GM23338 (cell line): ENCODE measurements around the gene GRM5. TPM values are rescaled to one million over a fixed set of nuclear protein-coding genes. Genes with fewer than 3 reads are reported as not detected.

Source experiments
- ATAC-seq: fragments of 200-7000 bp; cut with Tn5 transposase; 3 replicates; pipeline ENCODE4 v1.9.1; 2020
- DNase-seq: peaks from one replicate; pipeline ENCODE4 v3.0.0-alpha.2; 2015; ENCODE audit warnings: low spot score
- H2AFZ ChIP-seq: fragments of 200-600 bp; sonication (generic); 2 replicates; pipeline ENCODE4 v1.8.0; 2016; ENCODE audit warnings: antibody characterized with exemption, mild to moderate bottlenecking, moderate library complexity
- H3F3A ChIP-seq: fragments of 200-600 bp; sonication (generic); replicated peaks from 2 replicates; pipeline ENCODE4 v1.8.0; 2017; ENCODE audit warnings: antibody characterized with exemption, mixed run types, low read depth
- H3K27ac ChIP-seq: fragments of 200-600 bp; sonication (generic); 2 replicates; pipeline ENCODE4 v1.6.1; 2016; ENCODE audit warnings: low read depth
- H3K27me3 ChIP-seq: fragments of 200-600 bp; sonication (generic); 2 replicates; pipeline ENCODE4 v1.8.0; 2016; ENCODE audit warnings: mild to moderate bottlenecking, mixed run types, moderate library complexity; ENCODE audit not compliant: insufficient read depth
- H3K36me3 ChIP-seq: fragments of 200-600 bp; sonication (generic); 2 replicates; pipeline ENCODE4 v1.8.0; 2016; ENCODE audit warnings: mild to moderate bottlenecking; ENCODE audit not compliant: insufficient read depth
- H3K4me1 ChIP-seq: fragments of 200-600 bp; sonication (generic); 2 replicates; pipeline ENCODE4 v1.8.0; 2016; ENCODE audit warnings: mild to moderate bottlenecking, moderate library complexity; ENCODE audit not compliant: insufficient read depth
- H3K4me2 ChIP-seq: fragments of 200-600 bp; sonication (generic); 2 replicates; pipeline ENCODE4 v1.7.1; 2017; ENCODE audit warnings: mixed run types
- H3K4me3 ChIP-seq: fragments of 200-600 bp; sonication (generic); 2 replicates; pipeline ENCODE4 v1.6.1; 2016; ENCODE audit warnings: mixed run types
- H3K79me2 ChIP-seq: fragments of 200-600 bp; sonication (generic); replicated peaks from 2 replicates; pipeline ENCODE4 v1.8.0; 2017; ENCODE audit warnings: mild to moderate bottlenecking; ENCODE audit not compliant: insufficient read depth
- H3K9me2 ChIP-seq: fragments of 200-600 bp; sonication (generic); 2 replicates; pipeline ENCODE4 v1.8.0; 2017; ENCODE audit not compliant: insufficient read depth
- H4K20me1 ChIP-seq: fragments of 200-600 bp; sonication (generic); replicated peaks from 2 replicates; pipeline ENCODE4 v1.8.0; 2017; ENCODE audit warnings: mild to moderate bottlenecking; ENCODE audit not compliant: insufficient read depth
- H3K27ac Mint-ChIP-seq: 2 replicates; pipeline ENCODE4 v1.8.0; 2020; ENCODE audit warnings: inconsistent platforms, mild to moderate bottlenecking, moderate library complexity, mixed read lengths
- H3K27me3 Mint-ChIP-seq: 3 replicates; pipeline ENCODE4 v1.8.0; 2022; ENCODE audit warnings: low read depth, mild to moderate bottlenecking, moderate library complexity, mixed read lengths, inconsistent platforms; ENCODE audit not compliant: insufficient read depth, poor library complexity
- H3K36me3 Mint-ChIP-seq: 3 replicates; pipeline ENCODE4 v1.8.0; 2021; ENCODE audit warnings: low read depth, mild to moderate bottlenecking, inconsistent platforms, moderate library complexity, mixed read lengths
- H3K4me1 Mint-ChIP-seq: 3 replicates; pipeline ENCODE4 v1.8.0; 2020; ENCODE audit warnings: mild to moderate bottlenecking, inconsistent platforms, mixed read lengths
- H3K4me3 Mint-ChIP-seq: 3 replicates; pipeline ENCODE4 v1.8.0; 2021; ENCODE audit warnings: moderate library complexity, mild to moderate bottlenecking, inconsistent platforms, mixed read lengths
- H3K9me3 Mint-ChIP-seq: 3 replicates; pipeline ENCODE4 v1.8.0; 2020; ENCODE audit warnings: moderate library complexity, mild to moderate bottlenecking, inconsistent platforms, mixed read lengths
- CREB1 ChIP-seq: fragments of 250-450 bp; sonication (Bioruptor Pico); IDR thresholded peaks from 2 replicates; pipeline ENCODE4 v1.5.0; 2020; ENCODE audit warnings: low read depth, mild to moderate bottlenecking, moderate library complexity
- EZH2 ChIP-seq: fragments of 200-600 bp; sonication (generic); IDR thresholded peaks from one replicate; pipeline ENCODE4 v1.8.0; 2017; ENCODE audit warnings: antibody characterized with exemption, mild to moderate bottlenecking, low read depth; ENCODE audit not compliant: unreplicated experiment
- EZH2phosphoT487 ChIP-seq: fragments of 200-600 bp; sonication (generic); IDR thresholded peaks from one replicate; pipeline ENCODE4 v1.8.1; 2018; ENCODE audit warnings: antibody characterized with exemption; ENCODE audit not compliant: unreplicated experiment
- JUNB ChIP-seq: IDR thresholded peaks from one replicate; pipeline ENCODE4 v1.6.1; 2016; ENCODE audit warnings: antibody characterized with exemption; ENCODE audit not compliant: unreplicated experiment
- NANOG ChIP-seq: IDR thresholded peaks from 2 replicates; pipeline ENCODE4 v1.6.1; 2016; ENCODE audit warnings: antibody characterized with exemption, borderline replicate concordance
- STAT1 ChIP-seq: IDR thresholded peaks from one replicate; pipeline ENCODE4 v1.6.1; 2016; ENCODE audit warnings: antibody characterized with exemption; ENCODE audit not compliant: unreplicated experiment
- ZNF114 ChIP-seq: fragments of 250-450 bp; sonication (Bioruptor Pico); IDR thresholded peaks from 2 replicates; pipeline ENCODE4 v1.5.0; 2020; ENCODE audit warnings: mild to moderate bottlenecking, moderate library complexity
- ZNF331 ChIP-seq: fragments of 250-450 bp; sonication (Bioruptor Pico); IDR thresholded peaks from 2 replicates; pipeline ENCODE4 v1.5.0; 2020; ENCODE audit warnings: low read depth, mild to moderate bottlenecking, moderate library complexity
- polyA plus RNA-seq: library from polyadenylated mRNA; unstranded; fragments of >200 nt; fragmentation: Nextera tagmentation; extraction: Ambion mirVana; gene quantifications from 2 replicates; pipeline ENCODE4 v1.2.1, GENCODE V29; 2016
- total RNA-seq: library from RNA; depleted of rRNA; stranded (reverse); fragments of >200 nt; shearing (Covaris generic); gene quantifications from 2 replicates; pipeline ENCODE4 v1.2.3, GENCODE V29; 2014
- TF ChIP-seq, protein P1 (sequence below): IDR thresholded peaks from 2 replicates; pipeline ENCODE4 v1.6.1; 2016; ENCODE audit warnings: antibody characterized with exemption
- TF ChIP-seq, protein P2 (sequence below): IDR thresholded peaks from one replicate; pipeline ENCODE4 v1.6.1; 2018; ENCODE audit warnings: antibody characterized with exemption; ENCODE audit not compliant: unreplicated experiment
- TF ChIP-seq, protein P3 (sequence below): fragments of 250-450 bp; sonication (Bioruptor Pico); IDR thresholded peaks from 2 replicates; pipeline ENCODE4 v1.5.0; 2020; ENCODE audit warnings: mild to moderate bottlenecking, moderate library complexity

GRM5 gene
- total and polyA plus RNA-seq, 2 experiments from 2014 or later = 0.23 to 0.45 TPM

DNA sequence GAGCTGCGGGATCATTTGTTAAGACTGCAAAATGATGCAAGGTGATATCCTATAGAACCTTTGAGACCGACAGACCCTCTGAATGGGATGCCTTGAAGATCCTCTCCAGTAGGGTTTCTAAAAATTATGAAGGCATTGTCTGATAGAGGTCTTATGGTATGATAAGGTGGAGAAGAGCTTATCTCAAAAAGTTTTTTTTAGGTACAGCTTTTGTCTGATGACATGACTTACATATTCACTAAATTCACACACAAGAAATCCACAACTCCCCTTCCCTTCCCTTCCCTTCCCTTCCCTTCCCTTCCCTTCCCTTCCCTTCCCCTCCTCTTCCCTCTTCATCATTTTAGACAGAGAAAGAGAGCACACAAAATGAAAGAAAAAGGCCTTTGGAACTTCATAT is 609.8 kb downstream of the GRM5 start (continued):
- TF ChIP-seq JUNB (no peak), EZH2 (no peak), STAT1 (no peak), ZNF331 (no peak), EZH2phosphoT487 (no peak), NANOG (no peak), ZNF114 (CRISPR knock-in tag) (no peak), CREB1 (CRISPR knock-in tag) (no peak)
- TF ChIP-seq, protein P1, sequence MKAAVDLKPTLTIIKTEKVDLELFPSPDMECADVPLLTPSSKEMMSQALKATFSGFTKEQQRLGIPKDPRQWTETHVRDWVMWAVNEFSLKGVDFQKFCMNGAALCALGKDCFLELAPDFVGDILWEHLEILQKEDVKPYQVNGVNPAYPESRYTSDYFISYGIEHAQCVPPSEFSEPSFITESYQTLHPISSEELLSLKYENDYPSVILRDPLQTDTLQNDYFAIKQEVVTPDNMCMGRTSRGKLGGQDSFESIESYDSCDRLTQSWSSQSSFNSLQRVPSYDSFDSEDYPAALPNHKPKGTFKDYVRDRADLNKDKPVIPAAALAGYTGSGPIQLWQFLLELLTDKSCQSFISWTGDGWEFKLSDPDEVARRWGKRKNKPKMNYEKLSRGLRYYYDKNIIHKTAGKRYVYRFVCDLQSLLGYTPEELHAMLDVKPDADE = no peak
- TF ChIP-seq, protein P2, sequence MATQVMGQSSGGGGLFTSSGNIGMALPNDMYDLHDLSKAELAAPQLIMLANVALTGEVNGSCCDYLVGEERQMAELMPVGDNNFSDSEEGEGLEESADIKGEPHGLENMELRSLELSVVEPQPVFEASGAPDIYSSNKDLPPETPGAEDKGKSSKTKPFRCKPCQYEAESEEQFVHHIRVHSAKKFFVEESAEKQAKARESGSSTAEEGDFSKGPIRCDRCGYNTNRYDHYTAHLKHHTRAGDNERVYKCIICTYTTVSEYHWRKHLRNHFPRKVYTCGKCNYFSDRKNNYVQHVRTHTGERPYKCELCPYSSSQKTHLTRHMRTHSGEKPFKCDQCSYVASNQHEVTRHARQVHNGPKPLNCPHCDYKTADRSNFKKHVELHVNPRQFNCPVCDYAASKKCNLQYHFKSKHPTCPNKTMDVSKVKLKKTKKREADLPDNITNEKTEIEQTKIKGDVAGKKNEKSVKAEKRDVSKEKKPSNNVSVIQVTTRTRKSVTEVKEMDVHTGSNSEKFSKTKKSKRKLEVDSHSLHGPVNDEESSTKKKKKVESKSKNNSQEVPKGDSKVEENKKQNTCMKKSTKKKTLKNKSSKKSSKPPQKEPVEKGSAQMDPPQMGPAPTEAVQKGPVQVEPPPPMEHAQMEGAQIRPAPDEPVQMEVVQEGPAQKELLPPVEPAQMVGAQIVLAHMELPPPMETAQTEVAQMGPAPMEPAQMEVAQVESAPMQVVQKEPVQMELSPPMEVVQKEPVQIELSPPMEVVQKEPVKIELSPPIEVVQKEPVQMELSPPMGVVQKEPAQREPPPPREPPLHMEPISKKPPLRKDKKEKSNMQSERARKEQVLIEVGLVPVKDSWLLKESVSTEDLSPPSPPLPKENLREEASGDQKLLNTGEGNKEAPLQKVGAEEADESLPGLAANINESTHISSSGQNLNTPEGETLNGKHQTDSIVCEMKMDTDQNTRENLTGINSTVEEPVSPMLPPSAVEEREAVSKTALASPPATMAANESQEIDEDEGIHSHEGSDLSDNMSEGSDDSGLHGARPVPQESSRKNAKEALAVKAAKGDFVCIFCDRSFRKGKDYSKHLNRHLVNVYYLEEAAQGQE = no peak

DNA sequence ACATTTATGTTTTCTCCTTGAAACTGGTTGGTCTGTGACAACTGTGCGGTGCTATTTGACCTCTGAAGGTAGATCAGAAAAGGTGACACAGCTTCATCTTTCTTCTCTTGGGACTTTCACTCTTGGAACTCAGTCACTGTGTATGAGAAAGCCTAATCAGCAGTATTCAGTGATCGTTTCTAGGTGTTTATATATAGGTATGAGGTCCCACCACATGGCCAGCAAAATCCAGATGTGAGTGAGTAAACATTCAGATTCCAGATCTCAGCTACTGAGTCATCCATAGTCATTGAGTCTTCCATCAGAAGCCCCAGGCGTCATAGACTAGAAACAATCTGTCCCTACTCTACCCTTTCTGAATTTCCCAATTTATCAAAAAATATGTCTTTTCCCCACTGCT is 610.9 kb downstream of the GRM5 start:
- Mint-ChIP-seq H3K27me3 (no peaks in the 10 kb centered on the region), H3K27ac (no peak overlapping the region), H3K9me3 (peaks cover 8% of the 10 kb centered on the region), H3K36me3 (peaks cover 6% of the 10 kb centered on the region; the same call in 1 of the 3 replicates), H3K4me3 (no peak overlapping the region), H3K4me1 (peaks cover 6% of the 10 kb centered on the region; the same call in 2 of the 3 replicates)
- ATAC-seq (no peak), DNase-seq (no peak)
- Histone ChIP-seq H3K79me2 (no peaks in the 10 kb centered on the region), H3K4me1 (peaks cover 7% of the 10 kb centered on the region; the same call in 1 of the 2 replicates), H2AFZ (no peak overlapping the region), H4K20me1 (no peaks in the 10 kb centered on the region), H3K9me2 (no peaks in the 10 kb centered on the region), H3K36me3 (no peaks in the 10 kb centered on the region), H3K4me2 (no peak overlapping the region), H3K4me3 (no peak overlapping the region), H3K27ac (no peak overlapping the region), H3F3A (no peaks in the 10 kb centered on the region), H3K27me3 (no peaks in the 10 kb centered on the region)
- TF ChIP-seq NANOG (no peak), EZH2phosphoT487 (no peak), EZH2 (no peak), ZNF331 (no peak)
- TF ChIP-seq, protein P3, sequence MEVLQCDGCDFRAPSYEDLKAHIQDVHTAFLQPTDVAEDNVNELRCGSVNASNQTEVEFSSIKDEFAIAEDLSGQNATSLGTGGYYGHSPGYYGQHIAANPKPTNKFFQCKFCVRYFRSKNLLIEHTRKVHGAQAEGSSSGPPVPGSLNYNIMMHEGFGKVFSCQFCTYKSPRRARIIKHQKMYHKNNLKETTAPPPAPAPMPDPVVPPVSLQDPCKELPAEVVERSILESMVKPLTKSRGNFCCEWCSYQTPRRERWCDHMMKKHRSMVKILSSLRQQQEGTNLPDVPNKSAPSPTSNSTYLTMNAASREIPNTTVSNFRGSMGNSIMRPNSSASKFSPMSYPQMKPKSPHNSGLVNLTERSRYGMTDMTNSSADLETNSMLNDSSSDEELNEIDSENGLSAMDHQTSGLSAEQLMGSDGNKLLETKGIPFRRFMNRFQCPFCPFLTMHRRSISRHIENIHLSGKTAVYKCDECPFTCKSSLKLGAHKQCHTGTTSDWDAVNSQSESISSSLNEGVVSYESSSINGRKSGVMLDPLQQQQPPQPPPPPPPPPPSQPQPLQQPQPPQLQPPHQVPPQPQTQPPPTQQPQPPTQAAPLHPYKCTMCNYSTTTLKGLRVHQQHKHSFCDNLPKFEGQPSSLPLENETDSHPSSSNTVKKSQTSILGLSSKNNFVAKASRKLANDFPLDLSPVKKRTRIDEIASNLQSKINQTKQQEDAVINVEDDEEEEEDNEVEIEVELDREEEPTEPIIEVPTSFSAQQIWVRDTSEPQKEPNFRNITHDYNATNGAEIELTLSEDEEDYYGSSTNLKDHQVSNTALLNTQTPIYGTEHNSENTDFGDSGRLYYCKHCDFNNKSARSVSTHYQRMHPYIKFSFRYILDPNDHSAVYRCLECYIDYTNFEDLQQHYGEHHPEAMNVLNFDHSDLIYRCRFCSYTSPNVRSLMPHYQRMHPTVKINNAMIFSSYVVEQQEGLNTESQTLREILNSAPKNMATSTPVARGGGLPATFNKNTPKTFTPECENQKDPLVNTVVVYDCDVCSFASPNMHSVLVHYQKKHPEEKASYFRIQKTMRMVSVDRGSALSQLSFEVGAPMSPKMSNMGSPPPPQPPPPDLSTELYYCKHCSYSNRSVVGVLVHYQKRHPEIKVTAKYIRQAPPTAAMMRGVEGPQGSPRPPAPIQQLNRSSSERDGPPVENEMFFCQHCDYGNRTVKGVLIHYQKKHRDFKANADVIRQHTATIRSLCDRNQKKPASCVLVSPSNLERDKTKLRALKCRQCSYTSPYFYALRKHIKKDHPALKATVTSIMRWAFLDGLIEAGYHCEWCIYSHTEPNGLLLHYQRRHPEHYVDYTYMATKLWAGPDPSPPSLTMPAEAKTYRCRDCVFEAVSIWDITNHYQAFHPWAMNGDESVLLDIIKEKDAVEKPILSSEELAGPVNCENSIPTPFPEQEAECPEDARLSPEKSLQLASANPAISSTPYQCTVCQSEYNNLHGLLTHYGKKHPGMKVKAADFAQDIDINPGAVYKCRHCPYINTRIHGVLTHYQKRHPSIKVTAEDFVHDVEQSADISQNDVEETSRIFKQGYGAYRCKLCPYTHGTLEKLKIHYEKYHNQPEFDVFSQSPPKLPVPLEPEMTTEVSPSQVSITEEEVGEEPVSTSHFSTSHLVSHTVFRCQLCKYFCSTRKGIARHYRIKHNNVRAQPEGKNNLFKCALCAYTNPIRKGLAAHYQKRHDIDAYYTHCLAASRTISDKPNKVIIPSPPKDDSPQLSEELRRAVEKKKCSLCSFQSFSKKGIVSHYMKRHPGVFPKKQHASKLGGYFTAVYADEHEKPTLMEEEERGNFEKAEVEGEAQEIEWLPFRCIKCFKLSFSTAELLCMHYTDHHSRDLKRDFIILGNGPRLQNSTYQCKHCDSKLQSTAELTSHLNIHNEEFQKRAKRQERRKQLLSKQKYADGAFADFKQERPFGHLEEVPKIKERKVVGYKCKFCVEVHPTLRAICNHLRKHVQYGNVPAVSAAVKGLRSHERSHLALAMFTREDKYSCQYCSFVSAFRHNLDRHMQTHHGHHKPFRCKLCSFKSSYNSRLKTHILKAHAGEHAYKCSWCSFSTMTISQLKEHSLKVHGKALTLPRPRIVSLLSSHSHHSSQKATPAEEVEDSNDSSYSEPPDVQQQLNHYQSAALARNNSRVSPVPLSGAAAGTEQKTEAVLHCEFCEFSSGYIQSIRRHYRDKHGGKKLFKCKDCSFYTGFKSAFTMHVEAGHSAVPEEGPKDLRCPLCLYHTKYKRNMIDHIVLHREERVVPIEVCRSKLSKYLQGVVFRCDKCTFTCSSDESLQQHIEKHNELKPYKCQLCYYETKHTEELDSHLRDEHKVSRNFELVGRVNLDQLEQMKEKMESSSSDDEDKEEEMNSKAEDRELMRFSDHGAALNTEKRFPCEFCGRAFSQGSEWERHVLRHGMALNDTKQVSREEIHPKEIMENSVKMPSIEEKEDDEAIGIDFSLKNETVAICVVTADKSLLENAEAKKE (CRISPR knock-in tag) = no peak
- TF ChIP-seq, protein P2 = no peak
